ENCODE results near the gene SLC4A1AP. TPM values are rescaled to one million over a fixed set of nuclear protein-coding genes. Genes with fewer than 3 reads are reported as not detected.
A peak's percentile ranks its signal among the peaks of the same experiment; 100 is the strongest.
"Not testable (repeated sequence)": the region's sequence is repeated elsewhere in the genome, so short reads cannot be mapped to it uniquely, and the experiment has no call there.

SLC4A1AP gene
- total RNA-seq, 2 donors from 2014 or later: 16.1 to 17.1 TPM

- intact Hi-C loops (cut with DNase I): no loop called here
- Histone ChIP-seq H3K9me3 (no peaks in the 10 kb centered on the region), H3K27ac (no peak overlapping the region), H3K9ac (ENCODE audit: low read depth in 2 of 2, low read length in 2 of 2) (no peak overlapping the region), H3K36me3 (no peaks in the 10 kb centered on the region), H3K27me3 (no peaks in the 10 kb centered on the region), H3K4me3 (no peak overlapping the region), H3K4me1 (peaks cover 6% of the 10 kb centered on the region)
- DNase-seq: no peak
- TF ChIP-seq CTCF (IDR thresholded peaks at IDR 0.05): no peak
These were observed 38.7 kb upstream of the SLC4A1AP start for GRCh38 chr2:27624943-27625342.

GRCh38 chr2:27626323-27626722 lies 37.4 kb upstream of the SLC4A1AP start:
- H3K4me3 ChIP-seq; H3K9ac ChIP-seq (ENCODE audit: low read depth in 2 of 2, low read length in 2 of 2); H3K36me3 ChIP-seq; H3K9me3 ChIP-seq; H3K27me3 ChIP-seq; H3K27ac ChIP-seq; H3K4me1 ChIP-seq; intact Hi-C loops (cut with DNase I); DNase-seq: not testable (repeated sequence)

- H3K27me3 ChIP-seq; H3K4me1 ChIP-seq; intact Hi-C loops (cut with DNase I); H3K9ac ChIP-seq (ENCODE audit: low read depth in 2 of 2, low read length in 2 of 2); H3K4me3 ChIP-seq; H3K9me3 ChIP-seq; H3K36me3 ChIP-seq; DNase-seq: not testable (repeated sequence)
- H3K27ac ChIP-seq: peak overlapping the region; percentile 20
These were observed 36.8 kb upstream of the SLC4A1AP start for GRCh38 chr2:27626921-27627320.

DNA sequence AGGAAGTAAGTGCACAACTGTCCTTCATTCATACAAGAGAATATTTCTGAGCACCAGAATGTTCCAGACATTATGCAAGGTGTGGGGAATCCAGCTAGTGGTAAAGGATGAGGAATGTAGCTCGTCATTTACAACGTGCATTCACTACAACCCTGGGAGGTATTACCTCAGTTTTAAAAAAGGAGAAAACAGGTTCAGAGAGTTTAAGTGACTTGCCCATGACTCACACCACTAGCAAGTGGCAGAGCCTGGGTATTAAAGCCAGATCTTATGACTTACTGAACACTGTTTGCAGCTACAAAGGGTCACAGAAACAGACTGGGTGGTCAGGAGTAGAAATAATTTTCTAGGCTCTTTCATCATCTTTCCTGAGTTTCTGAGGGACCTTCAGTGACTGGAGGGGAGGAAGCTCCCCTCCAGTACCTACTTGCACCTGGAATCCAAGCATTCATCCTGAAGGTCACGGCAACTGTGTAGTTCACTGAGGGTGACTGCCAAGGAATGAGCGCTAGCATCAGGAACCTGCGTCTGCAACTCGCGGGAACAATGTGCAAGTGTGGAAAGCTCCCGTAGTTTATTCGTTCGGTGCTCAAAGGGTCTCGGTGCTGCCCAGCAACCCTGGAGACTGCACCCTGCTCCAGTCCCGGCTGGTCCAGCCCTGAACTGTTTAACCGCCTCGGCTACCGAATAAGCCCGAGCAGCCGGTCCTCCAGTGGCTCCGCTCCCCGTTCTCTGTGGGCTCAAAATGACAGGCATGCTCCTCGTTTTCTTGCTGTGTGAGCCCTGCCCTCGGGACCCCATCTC lies 35.5 kb upstream of the SLC4A1AP start:
- Histone ChIP-seq H3K4me1 (peaks cover 6% of the 10 kb centered on the region), H3K9me3 (no peaks in the 10 kb centered on the region), H3K9ac (ENCODE audit: low read depth in 2 of 2, low read length in 2 of 2) (peak overlapping the region; percentile 85 to 96), H3K27ac (peak overlapping the region; percentile 68), H3K36me3 (peaks cover 6% of the 10 kb centered on the region), H3K27me3 (no peaks in the 10 kb centered on the region), H3K4me3 (peak overlapping the region; percentile 78)
- no peak for DNase-seq
- TF ChIP-seq CTCF (IDR thresholded peaks at IDR 0.05): no peak
- intact Hi-C loops (cut with DNase I): no loop called here

GRCh38 chr2:27628767-27629709 lies 34.7 kb upstream of the SLC4A1AP start, which contains the start of the genes CCDC121 and GPN1:
Gene CCDC121 (minus strand): TSS chr2:27629012. CDS start chr2:27627799, 1,213 bp downstream.
Gene GPN1 (plus strand): TSS chr2:27629050. CDS start chr2:27629059, 9 bp downstream.
- H3K4me3 ChIP-seq: peak within 1 kb of the TSS; percentile 78
- H3K9me3 ChIP-seq: no peaks in the 10 kb centered on the region
- intact Hi-C loops (cut with DNase I): no loop called here
- peaks cover 6% of the 10 kb centered on the region for H3K4me1 ChIP-seq
- TF ChIP-seq CTCF (IDR thresholded peaks at IDR 0.05): no peak
- no peaks in the 10 kb centered on the region for H3K27me3 ChIP-seq
- H3K27ac ChIP-seq: peak within 1 kb of the TSS; percentile 68
- H3K9ac ChIP-seq (ENCODE audit: low read depth in 2 of 2, low read length in 2 of 2): peak within 1 kb of the TSS; percentile 85 to 96
- H3K36me3 ChIP-seq: peaks cover 6% of the 10 kb centered on the region
- DNase-seq: peak; percentile 92

DNA sequence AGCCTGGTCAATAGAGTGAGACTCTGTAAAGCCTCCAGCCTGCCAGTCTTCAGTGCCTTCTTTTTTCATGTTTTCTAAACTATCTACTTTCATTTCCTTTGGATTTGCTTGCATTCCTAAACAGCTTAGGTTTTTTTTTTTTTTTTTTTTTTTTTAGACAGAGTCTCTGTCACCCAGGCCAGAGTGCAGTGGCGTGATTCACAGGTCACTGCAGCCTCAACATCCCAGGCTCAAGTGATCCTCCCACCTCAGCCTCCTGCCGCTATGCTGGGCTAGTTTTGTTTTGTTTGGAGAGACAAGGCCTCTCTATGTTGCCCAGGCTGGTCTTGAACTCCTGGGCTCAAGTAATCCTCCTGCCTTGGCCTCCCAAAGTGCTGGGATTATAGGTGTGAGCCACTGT lies 33.4 kb upstream of the SLC4A1AP start:
- H3K27me3 ChIP-seq; H3K9ac ChIP-seq (ENCODE audit: low read depth in 2 of 2, low read length in 2 of 2); H3K36me3 ChIP-seq; H3K4me1 ChIP-seq; H3K9me3 ChIP-seq; H3K27ac ChIP-seq; H3K4me3 ChIP-seq; DNase-seq; intact Hi-C loops (cut with DNase I): not testable (repeated sequence)

Measured in colonic mucosa (tissue), 4 donors.